ENCODE measurements around the gene PCLO. TPM values are rescaled to one million over a fixed set of nuclear protein-coding genes. Genes with fewer than 3 reads are reported as not detected.

The PCLO gene
- total and polyA plus RNA-seq, 9 of the 15 experiments (the other 6 are each of a cell fraction or from before 2014, with no cell fraction given): under 0.01 to 0.01 TPM; not detected in 7

- Histone ChIP-seq H3K27me3 (ENCODE audit: control insufficient read depth in 2 of 2, insufficient read depth in 2 of 2, low read length in 2 of 2) (no peaks in the 10 kb centered on the region), H2AFZ (ENCODE audit: low read depth, low read length) (no peak overlapping the region), H3K27ac (ENCODE audit: extremely low read depth, low read depth, low read length) (no peak overlapping the region), H3K36me3 (ENCODE audit: control insufficient read depth, insufficient read depth, low read length) (no peaks in the 10 kb centered on the region), H3K79me2 (ENCODE audit: control insufficient read depth, insufficient read depth, low read length) (no peaks in the 10 kb centered on the region), H3K4me2 (ENCODE audit: insufficient read depth, low read length) (no peak overlapping the region), H3K9me3 (replicated peaks; ENCODE audit: control insufficient read depth, insufficient read depth, low read depth, low read length) (no peaks in the 10 kb centered on the region), H4K20me1 (replicated peaks; ENCODE audit: control insufficient read depth, insufficient read depth, low read length) (no peaks in the 10 kb centered on the region), H3K9ac (ENCODE audit: insufficient read depth in 1 of 2, low read depth in 2 of 2, low read length in 2 of 2) (no peak overlapping the region), H3K4me1 (replicated peaks in 1 of 2; ENCODE audit: control insufficient read depth in 2 of 2, insufficient read depth in 2 of 2, low read length in 2 of 2) (no peaks in the 10 kb centered on the region), H3K4me3 (no peak overlapping the region), H3K9me1 (ENCODE audit: control insufficient read depth, insufficient read depth, low read length) (no peaks in the 10 kb centered on the region)
- FAIRE-seq (no peak), ATAC-seq (no peak), DNase-seq (ENCODE audit: extremely low read depth in 1 of 4, low spot score in 3 of 4) (no peak)
- no peak for TF ChIP-seq TFAP4 (CRISPR knock-in tag; IDR thresholded peaks at IDR 0.05; ENCODE audit: borderline replicate concordance)
- no peak for TF ChIP-seq DLX4 (CRISPR knock-in tag; IDR thresholded peaks at IDR 0.05)
- intact Hi-C loops (cut with micrococcal nuclease): no loop called here
- ChIA-PET CTCF (ENCODE audit: low intra/inter-chr PET ratio) (no interaction called here), POLR2A (no interaction called here)
- no TSS peak for BruUV-seq (replicated peaks)
- WGBS (ENCODE audit: insufficient coverage, low coverage, missing lambda C conversion rate): 0% methylated on average over 1 of the region's 1 CpG
- in situ Hi-C loops (cut with MboI): no loop called here
These were observed 13.2 kb downstream of the PCLO start for GRCh38 chr7:83149466-83149865.

GRCh38 chr7:83148776-83149175 lies 13.9 kb downstream of the PCLO start:
- Histone ChIP-seq H3K27me3 (ENCODE audit: control insufficient read depth in 2 of 2, insufficient read depth in 2 of 2, low read length in 2 of 2) (no peaks in the 10 kb centered on the region), H3K4me3 (no peak overlapping the region), H3K9me1 (ENCODE audit: control insufficient read depth, insufficient read depth, low read length) (no peaks in the 10 kb centered on the region), H3K9ac (ENCODE audit: insufficient read depth in 1 of 2, low read depth in 2 of 2, low read length in 2 of 2) (no peak overlapping the region), H3K36me3 (ENCODE audit: control insufficient read depth, insufficient read depth, low read length) (no peaks in the 10 kb centered on the region), H3K79me2 (ENCODE audit: control insufficient read depth, insufficient read depth, low read length) (no peaks in the 10 kb centered on the region), H3K27ac (ENCODE audit: extremely low read depth, low read depth, low read length) (no peak overlapping the region), H2AFZ (ENCODE audit: low read depth, low read length) (no peak overlapping the region), H3K9me3 (replicated peaks; ENCODE audit: control insufficient read depth, insufficient read depth, low read depth, low read length) (no peaks in the 10 kb centered on the region), H3K4me2 (ENCODE audit: insufficient read depth, low read length) (no peak overlapping the region), H3K4me1 (replicated peaks in 1 of 2; ENCODE audit: control insufficient read depth in 2 of 2, insufficient read depth in 2 of 2, low read length in 2 of 2) (no peaks in the 10 kb centered on the region), H4K20me1 (replicated peaks; ENCODE audit: control insufficient read depth, insufficient read depth, low read length) (no peaks in the 10 kb centered on the region)
- DNase-seq (ENCODE audit: extremely low read depth in 1 of 4, low spot score in 3 of 4) (no peak), FAIRE-seq (no peak), ATAC-seq (no peak)
- ChIA-PET POLR2A (no interaction called here), CTCF (ENCODE audit: low intra/inter-chr PET ratio) (no interaction called here)
- 0% methylated on average over 1 of the region's 1 CpG for WGBS (ENCODE audit: insufficient coverage, low coverage, missing lambda C conversion rate)
- in situ Hi-C loops (cut with MboI) (no loop called here), intact Hi-C loops (cut with micrococcal nuclease) (no loop called here)
- BruUV-seq (replicated peaks): no TSS peak
- TF ChIP-seq ARID3B (CRISPR knock-in tag; IDR thresholded peaks at IDR 0.05; ENCODE audit: borderline replicate concordance) (no peak), XRCC3 (IDR thresholded peaks at IDR 0.05) (no peak), ZNF79 (CRISPR knock-in tag; IDR thresholded peaks at IDR 0.05; ENCODE audit: low read depth) (no peak), ZBTB26 (CRISPR knock-in tag; IDR thresholded peaks at IDR 0.05) (no peak), CREB5 (CRISPR knock-in tag; IDR thresholded peaks at IDR 0.05) (no peak), MECOM (CRISPR knock-in tag; IDR thresholded peaks at IDR 0.05) (no peak), USF1 (CRISPR knock-in tag; IDR thresholded peaks at IDR 0.05) (no peak), ZNF121 (CRISPR knock-in tag; conservative IDR thresholded peaks at IDR 0.05) (no peak)
